ENCODE measurements around the gene DNAJC24.

DNA sequence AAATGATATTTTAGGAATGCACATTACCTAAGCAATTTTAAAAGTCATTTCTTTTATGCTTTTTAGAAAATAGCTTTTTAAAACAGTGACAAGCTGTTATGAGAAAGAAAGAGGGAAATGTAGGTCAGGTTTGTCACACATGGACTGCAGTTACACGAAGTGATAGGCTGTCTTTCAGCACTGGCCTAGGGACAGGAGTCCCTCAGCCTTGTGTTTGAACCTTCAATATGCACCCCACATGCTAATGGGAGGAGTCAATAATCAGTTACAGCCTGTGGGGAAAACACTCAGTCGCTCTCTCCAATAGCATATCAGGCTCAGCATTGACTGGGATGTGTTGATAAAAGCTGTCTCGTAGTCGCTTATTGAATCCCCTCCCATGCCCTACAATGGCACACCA is 45.8 kb downstream of the DNAJC24 start:
- TF ChIP-seq, protein P1, sequence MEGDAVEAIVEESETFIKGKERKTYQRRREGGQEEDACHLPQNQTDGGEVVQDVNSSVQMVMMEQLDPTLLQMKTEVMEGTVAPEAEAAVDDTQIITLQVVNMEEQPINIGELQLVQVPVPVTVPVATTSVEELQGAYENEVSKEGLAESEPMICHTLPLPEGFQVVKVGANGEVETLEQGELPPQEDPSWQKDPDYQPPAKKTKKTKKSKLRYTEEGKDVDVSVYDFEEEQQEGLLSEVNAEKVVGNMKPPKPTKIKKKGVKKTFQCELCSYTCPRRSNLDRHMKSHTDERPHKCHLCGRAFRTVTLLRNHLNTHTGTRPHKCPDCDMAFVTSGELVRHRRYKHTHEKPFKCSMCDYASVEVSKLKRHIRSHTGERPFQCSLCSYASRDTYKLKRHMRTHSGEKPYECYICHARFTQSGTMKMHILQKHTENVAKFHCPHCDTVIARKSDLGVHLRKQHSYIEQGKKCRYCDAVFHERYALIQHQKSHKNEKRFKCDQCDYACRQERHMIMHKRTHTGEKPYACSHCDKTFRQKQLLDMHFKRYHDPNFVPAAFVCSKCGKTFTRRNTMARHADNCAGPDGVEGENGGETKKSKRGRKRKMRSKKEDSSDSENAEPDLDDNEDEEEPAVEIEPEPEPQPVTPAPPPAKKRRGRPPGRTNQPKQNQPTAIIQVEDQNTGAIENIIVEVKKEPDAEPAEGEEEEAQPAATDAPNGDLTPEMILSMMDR (conservative IDR thresholded peaks at IDR 0.05; ENCODE audit: low read depth, low read length) = no peak
- TF ChIP-seq SMC3 (IDR thresholded peaks at IDR 0.05; ENCODE audit: low read depth, low read length) (no peak), MXI1 (IDR thresholded peaks at IDR 0.05; ENCODE audit: borderline replicate concordance, low read depth, low read length) (no peak)

All from IMR-90 (cell line).